ENCODE results near the gene ATP23.
A peak's percentile ranks its signal among the peaks of the same experiment; 100 is the strongest.

Gene ATP23

GRCh38 chr12:57896434-57897201 is 44.7 kb upstream of the ATP23 start:
- Histone ChIP-seq H2AFZ (ENCODE audit: low read length) (no peak overlapping the region), H3K4me2 (ENCODE audit: low read length) (peak overlapping the region; percentile 30; the same call in 1 of the 2 replicates), H3K4me1 (ENCODE audit: insufficient read depth, low read length, severe bottlenecking) (peaks cover 28% of the 10 kb centered on the region), H4K20me1 (ENCODE audit: insufficient read depth, low read length) (no peaks in the 10 kb centered on the region), H3K9me3 (ENCODE audit: low read length) (no peaks in the 10 kb centered on the region), H3K27me3 (ENCODE audit: insufficient read depth, low read length) (peaks cover 23% of the 10 kb centered on the region), H3K36me3 (ENCODE audit: insufficient read depth, low read length) (no peaks in the 10 kb centered on the region), H3K9ac (ENCODE audit: low read length) (no peak overlapping the region), H3F3A (ENCODE audit: insufficient read depth, low read length) (no peaks in the 10 kb centered on the region), H3K79me2 (ENCODE audit: insufficient read depth, low read length) (no peaks in the 10 kb centered on the region), H3K9me2 (ENCODE audit: low read depth, low read length) (no peaks in the 10 kb centered on the region), H3K4me3 (ENCODE audit: low read depth, low read length, poor library complexity, severe bottlenecking) (no peak overlapping the region), H3K27ac (ENCODE audit: low read depth, low read length, poor library complexity, severe bottlenecking) (no peak overlapping the region)
- TF ChIP-seq, protein P1, sequence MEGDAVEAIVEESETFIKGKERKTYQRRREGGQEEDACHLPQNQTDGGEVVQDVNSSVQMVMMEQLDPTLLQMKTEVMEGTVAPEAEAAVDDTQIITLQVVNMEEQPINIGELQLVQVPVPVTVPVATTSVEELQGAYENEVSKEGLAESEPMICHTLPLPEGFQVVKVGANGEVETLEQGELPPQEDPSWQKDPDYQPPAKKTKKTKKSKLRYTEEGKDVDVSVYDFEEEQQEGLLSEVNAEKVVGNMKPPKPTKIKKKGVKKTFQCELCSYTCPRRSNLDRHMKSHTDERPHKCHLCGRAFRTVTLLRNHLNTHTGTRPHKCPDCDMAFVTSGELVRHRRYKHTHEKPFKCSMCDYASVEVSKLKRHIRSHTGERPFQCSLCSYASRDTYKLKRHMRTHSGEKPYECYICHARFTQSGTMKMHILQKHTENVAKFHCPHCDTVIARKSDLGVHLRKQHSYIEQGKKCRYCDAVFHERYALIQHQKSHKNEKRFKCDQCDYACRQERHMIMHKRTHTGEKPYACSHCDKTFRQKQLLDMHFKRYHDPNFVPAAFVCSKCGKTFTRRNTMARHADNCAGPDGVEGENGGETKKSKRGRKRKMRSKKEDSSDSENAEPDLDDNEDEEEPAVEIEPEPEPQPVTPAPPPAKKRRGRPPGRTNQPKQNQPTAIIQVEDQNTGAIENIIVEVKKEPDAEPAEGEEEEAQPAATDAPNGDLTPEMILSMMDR (IDR thresholded peaks at IDR 0.05; ENCODE audit: low read length) = no peak
- no peak for TF ChIP-seq EZH2 (IDR thresholded peaks at IDR 0.05; ENCODE audit: borderline replicate concordance, low read length)

DNA sequence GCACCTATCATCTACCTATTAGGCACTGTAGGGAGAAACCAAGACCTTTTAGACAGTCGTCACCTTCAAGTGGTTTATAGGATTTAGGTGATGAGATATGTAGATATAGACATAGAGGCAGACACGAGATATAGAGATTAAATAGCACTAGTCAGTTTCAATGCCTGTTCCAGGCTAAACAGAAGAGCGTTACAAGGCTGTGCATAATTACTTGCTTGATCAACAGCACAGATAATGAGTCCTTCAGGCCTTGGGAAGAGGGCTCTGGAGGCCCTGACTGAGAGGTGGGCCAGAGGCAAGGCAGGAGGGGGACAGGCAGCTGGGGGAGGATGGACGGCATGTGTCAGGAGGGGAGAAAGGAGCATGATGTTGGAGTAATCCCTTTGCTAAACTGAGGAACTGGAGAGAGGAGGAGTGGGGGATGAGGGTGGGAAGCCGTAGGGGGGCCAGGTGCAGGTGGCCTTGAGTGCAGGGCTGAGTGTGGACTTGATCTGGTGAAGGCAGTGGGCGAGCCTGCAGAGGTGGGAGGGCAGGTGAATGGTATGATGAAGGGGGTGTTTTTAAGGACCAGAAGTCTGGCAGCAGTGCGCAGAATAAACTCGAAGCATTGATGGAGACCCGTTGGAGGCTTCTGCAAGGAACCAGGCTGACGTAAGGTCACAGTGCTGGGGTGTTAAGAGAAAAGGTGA is 43.9 kb upstream of the ATP23 start:
- Histone ChIP-seq H3K9me3 (ENCODE audit: low read length) (no peaks in the 10 kb centered on the region), H3K36me3 (ENCODE audit: insufficient read depth, low read length) (no peaks in the 10 kb centered on the region), H4K20me1 (ENCODE audit: insufficient read depth, low read length) (no peaks in the 10 kb centered on the region), H3K4me1 (ENCODE audit: insufficient read depth, low read length, severe bottlenecking) (peaks cover 28% of the 10 kb centered on the region), H3K9me2 (ENCODE audit: low read depth, low read length) (no peaks in the 10 kb centered on the region), H3K9ac (ENCODE audit: low read length) (no peak overlapping the region), H3F3A (ENCODE audit: insufficient read depth, low read length) (no peaks in the 10 kb centered on the region), H3K4me2 (ENCODE audit: low read length) (no peak overlapping the region), H3K79me2 (ENCODE audit: insufficient read depth, low read length) (no peaks in the 10 kb centered on the region), H3K27ac (ENCODE audit: low read depth, low read length, poor library complexity, severe bottlenecking) (no peak overlapping the region), H3K4me3 (ENCODE audit: low read depth, low read length, poor library complexity, severe bottlenecking) (no peak overlapping the region), H2AFZ (ENCODE audit: low read length) (no peak overlapping the region), H3K27me3 (ENCODE audit: insufficient read depth, low read length) (peaks cover 23% of the 10 kb centered on the region)
- TF ChIP-seq, protein P1 (IDR thresholded peaks at IDR 0.05; ENCODE audit: low read length) = no peak
- no peak for TF ChIP-seq EZH2 (IDR thresholded peaks at IDR 0.05; ENCODE audit: borderline replicate concordance, low read length)

GRCh38 chr12:57898308-57898970 is 42.9 kb upstream of the ATP23 start:
- no peaks in the 10 kb centered on the region for H3K36me3 ChIP-seq (ENCODE audit: insufficient read depth, low read length)
- no peaks in the 10 kb centered on the region for H3K79me2 ChIP-seq (ENCODE audit: insufficient read depth, low read length)
- peaks cover 28% of the 10 kb centered on the region for H3K4me1 ChIP-seq (ENCODE audit: insufficient read depth, low read length, severe bottlenecking)
- no peaks in the 10 kb centered on the region for H4K20me1 ChIP-seq (ENCODE audit: insufficient read depth, low read length)
- H3K4me2 ChIP-seq (ENCODE audit: low read length) = no peak overlapping the region
- no peaks in the 10 kb centered on the region for H3F3A ChIP-seq (ENCODE audit: insufficient read depth, low read length)
- no peak overlapping the region for H3K4me3 ChIP-seq (ENCODE audit: low read depth, low read length, poor library complexity, severe bottlenecking)
- H3K27ac ChIP-seq (ENCODE audit: low read depth, low read length, poor library complexity, severe bottlenecking) = peak overlapping the region; percentile 26
- no peak overlapping the region for H2AFZ ChIP-seq (ENCODE audit: low read length)
- TF ChIP-seq, protein P1 (IDR thresholded peaks at IDR 0.05; ENCODE audit: low read length) = no peak
- no peak for TF ChIP-seq EZH2 (IDR thresholded peaks at IDR 0.05; ENCODE audit: borderline replicate concordance, low read length)
- H3K9me2 ChIP-seq (ENCODE audit: low read depth, low read length) = no peaks in the 10 kb centered on the region
- no peaks in the 10 kb centered on the region for H3K9me3 ChIP-seq (ENCODE audit: low read length)
- H3K27me3 ChIP-seq (ENCODE audit: insufficient read depth, low read length) = peaks cover 23% of the 10 kb centered on the region
- no peak overlapping the region for H3K9ac ChIP-seq (ENCODE audit: low read length)

All from OCI-LY1 (cell line).